Choroid plexus epithelial cell (primary cell): ENCODE data around the gene DAB2.
A peak's percentile ranks its signal among the peaks of the same experiment; 100 is the strongest.
"Not testable (repeated sequence)": the region's sequence is repeated elsewhere in the genome, so short reads cannot be mapped to it uniquely, and the experiment has no call there.

ENCODE experiments used
- DNase-seq: peaks from one replicate; pipeline ENCODE4 v3.0.0-alpha.2; 2010; ENCODE audit warnings: low read depth
- H3K4me3 ChIP-seq: 2 replicates; pipeline ENCODE4 v1.5.1; 2011; ENCODE audit warnings: low read depth, mild to moderate bottlenecking, control low read depth, low read length, moderate library complexity
- TF ChIP-seq, protein P1 (sequence below): conservative IDR thresholded peaks from 2 replicates; pipeline ENCODE4 v1.5.1; 2011; ENCODE audit warnings: low read depth, mild to moderate bottlenecking, control low read depth, inconsistent platforms, low read length, moderate library complexity

The DAB2 gene

GRCh38 chr5:39413771-39414170, 11.0 kb downstream of the DAB2 start:
- H3K4me3 ChIP-seq: no peak overlapping the region
- TF ChIP-seq, protein P1, sequence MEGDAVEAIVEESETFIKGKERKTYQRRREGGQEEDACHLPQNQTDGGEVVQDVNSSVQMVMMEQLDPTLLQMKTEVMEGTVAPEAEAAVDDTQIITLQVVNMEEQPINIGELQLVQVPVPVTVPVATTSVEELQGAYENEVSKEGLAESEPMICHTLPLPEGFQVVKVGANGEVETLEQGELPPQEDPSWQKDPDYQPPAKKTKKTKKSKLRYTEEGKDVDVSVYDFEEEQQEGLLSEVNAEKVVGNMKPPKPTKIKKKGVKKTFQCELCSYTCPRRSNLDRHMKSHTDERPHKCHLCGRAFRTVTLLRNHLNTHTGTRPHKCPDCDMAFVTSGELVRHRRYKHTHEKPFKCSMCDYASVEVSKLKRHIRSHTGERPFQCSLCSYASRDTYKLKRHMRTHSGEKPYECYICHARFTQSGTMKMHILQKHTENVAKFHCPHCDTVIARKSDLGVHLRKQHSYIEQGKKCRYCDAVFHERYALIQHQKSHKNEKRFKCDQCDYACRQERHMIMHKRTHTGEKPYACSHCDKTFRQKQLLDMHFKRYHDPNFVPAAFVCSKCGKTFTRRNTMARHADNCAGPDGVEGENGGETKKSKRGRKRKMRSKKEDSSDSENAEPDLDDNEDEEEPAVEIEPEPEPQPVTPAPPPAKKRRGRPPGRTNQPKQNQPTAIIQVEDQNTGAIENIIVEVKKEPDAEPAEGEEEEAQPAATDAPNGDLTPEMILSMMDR: no peak
- DNase-seq: no peak

- TF ChIP-seq, protein P1: no peak
- no peak for DNase-seq
- no peak overlapping the region for H3K4me3 ChIP-seq
These were observed 11.9 kb downstream of the DAB2 start for GRCh38 chr5:39412721-39413394.

GRCh38 chr5:39411985-39412384, 12.8 kb downstream of the DAB2 start:
- DNase-seq: no peak
- TF ChIP-seq, protein P1: no peak
- no peak overlapping the region for H3K4me3 ChIP-seq

GRCh38 chr5:39411061-39411460, 13.7 kb downstream of the DAB2 start:
- DNase-seq: peak; percentile 83
- no peak overlapping the region for H3K4me3 ChIP-seq

DNA sequence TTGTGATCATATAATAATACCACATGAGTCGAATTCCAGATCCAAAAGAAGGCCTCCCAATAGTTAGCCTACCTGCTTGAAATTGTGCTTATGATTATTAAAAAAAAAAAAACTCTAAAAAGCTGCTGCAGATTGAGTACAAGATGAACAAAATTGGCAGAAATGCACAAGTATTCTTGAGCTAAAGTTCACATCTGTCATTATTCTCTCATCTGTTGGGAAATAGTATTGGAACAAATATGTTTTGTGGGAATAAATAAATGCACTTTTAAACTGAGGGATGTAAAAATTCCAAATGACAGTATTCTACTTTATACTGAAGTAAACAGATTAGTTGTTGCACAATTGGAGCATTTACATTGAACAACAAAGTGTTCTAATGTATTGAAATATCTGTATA, 15.7 kb downstream of the DAB2 start:
- TF ChIP-seq, protein P1: no peak
- no peak for DNase-seq
- no peak overlapping the region for H3K4me3 ChIP-seq

More at GRCh38 chr5:39411061-39411460, 13.7 kb downstream of the DAB2 start:
- TF ChIP-seq, protein P1: no peak

GRCh38 chr5:39405083-39405843, 19.5 kb downstream of the DAB2 start:
- no peak for DNase-seq
- no peak overlapping the region for H3K4me3 ChIP-seq
- TF ChIP-seq, protein P1: no peak

GRCh38 chr5:39403761-39404160, 21.0 kb downstream of the DAB2 start:
- not testable (repeated sequence) for DNase-seq, H3K4me3 ChIP-seq

DNA sequence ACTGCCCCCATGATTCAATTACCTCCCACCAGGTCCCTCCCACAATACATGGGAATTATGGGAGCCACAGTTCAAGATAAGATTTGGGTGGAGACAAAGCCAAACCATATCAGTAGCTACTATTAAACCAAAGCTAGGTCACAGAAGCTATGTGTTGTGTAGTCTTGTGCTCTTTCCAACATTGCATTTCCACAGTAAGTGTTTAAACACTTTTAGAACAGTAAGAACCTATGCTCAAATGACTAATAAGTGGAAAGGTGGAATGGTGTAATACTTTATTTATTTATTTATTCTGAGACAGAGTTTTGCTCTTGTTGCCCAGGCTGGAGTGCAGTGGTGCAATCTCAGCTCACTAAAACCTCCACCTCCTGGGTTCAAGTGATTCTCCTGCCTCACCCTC, 22.6 kb downstream of the DAB2 start:
- not testable (repeated sequence) for H3K4me3 ChIP-seq, DNase-seq
